Breast epithelium (tissue), 3 donors: ENCODE results near the gene CCDC73.

Experiments used
- POLR2A ChIP-seq: fragments of 450-650 bp; IDR thresholded peaks from one replicate; pipeline ENCODE4 v1.6.1; 2016; ENCODE audit warnings: antibody characterized with exemption, mild to moderate bottlenecking, moderate library complexity
- TF ChIP-seq, protein P1 (sequence below), 3 donors: fragments of 450-650 bp; IDR thresholded peaks; one replicate each; pipeline ENCODE4 v1.5.1; 2016 to 2017; ENCODE audit warnings: antibody characterized with exemption in 3 of 3, mild to moderate bottlenecking in 3 of 3, moderate library complexity in 3 of 3

DNA sequence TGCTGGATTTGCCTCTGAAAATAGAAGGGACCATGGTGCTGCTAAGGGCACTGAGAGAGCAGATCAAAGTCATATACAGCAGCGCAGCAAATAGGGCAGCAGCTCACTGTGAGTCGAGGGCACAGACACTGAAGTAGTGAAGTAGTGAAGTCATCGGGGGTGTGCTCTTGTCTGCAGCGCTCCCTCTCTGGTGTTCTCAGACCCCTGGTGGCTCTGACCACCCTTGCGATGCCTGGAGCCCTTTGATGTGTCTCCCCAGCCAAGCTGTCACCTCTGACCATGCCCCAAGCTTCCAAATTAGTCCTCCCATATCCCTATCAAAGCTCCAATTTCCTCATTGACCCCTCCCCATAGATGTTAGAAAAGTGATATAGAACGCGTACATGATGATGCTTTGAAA lies 238.6 kb downstream of the CCDC73 start:
- TF ChIP-seq, protein P1, sequence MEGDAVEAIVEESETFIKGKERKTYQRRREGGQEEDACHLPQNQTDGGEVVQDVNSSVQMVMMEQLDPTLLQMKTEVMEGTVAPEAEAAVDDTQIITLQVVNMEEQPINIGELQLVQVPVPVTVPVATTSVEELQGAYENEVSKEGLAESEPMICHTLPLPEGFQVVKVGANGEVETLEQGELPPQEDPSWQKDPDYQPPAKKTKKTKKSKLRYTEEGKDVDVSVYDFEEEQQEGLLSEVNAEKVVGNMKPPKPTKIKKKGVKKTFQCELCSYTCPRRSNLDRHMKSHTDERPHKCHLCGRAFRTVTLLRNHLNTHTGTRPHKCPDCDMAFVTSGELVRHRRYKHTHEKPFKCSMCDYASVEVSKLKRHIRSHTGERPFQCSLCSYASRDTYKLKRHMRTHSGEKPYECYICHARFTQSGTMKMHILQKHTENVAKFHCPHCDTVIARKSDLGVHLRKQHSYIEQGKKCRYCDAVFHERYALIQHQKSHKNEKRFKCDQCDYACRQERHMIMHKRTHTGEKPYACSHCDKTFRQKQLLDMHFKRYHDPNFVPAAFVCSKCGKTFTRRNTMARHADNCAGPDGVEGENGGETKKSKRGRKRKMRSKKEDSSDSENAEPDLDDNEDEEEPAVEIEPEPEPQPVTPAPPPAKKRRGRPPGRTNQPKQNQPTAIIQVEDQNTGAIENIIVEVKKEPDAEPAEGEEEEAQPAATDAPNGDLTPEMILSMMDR (IDR thresholded peaks at IDR 0.05): no peak
- no peak for TF ChIP-seq POLR2A
